ENCODE data around the gene CPN2.

The CPN2 gene

DNA sequence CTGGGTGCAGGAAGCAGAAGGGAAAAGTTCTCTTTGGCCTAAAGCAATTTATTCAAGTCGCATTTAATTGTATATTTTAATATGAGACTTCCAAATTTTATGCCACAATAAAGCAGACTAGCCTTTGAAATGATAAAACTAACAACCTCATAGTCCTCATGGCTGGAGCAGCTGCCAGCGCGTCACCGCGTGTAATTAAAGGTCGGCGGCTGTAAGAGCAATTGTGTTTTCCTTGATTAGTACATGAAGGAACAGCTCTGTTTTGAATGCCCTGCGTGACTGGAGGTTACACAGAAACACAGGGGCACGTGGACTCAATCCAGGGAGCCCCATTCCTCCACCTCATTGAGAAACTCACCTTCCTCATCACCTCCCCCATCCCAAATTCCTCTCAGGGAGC lies 28.5 kb upstream of the CPN2 start:
- no peak for DNase-seq

DNA sequence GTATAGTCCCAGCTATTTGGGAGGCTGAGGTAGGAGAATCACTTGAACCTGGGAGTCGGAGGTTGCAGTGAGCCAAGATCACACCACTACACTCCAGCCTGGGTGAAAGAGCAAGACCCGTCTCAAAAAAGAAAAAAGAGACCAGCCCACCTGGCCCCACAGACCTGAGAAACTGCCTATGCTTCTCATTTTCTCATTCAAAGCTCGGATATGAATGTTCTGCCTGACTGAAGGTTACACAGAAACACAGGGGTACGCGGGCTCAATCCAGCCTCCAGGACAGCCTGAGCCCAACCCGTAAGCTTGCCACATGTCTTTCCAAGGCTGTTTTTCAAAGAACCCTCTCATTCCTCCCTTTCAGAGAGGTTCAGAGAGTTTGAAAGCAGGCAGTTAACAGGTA lies 28.1 kb upstream of the CPN2 start:
- no peak for DNase-seq

DNA sequence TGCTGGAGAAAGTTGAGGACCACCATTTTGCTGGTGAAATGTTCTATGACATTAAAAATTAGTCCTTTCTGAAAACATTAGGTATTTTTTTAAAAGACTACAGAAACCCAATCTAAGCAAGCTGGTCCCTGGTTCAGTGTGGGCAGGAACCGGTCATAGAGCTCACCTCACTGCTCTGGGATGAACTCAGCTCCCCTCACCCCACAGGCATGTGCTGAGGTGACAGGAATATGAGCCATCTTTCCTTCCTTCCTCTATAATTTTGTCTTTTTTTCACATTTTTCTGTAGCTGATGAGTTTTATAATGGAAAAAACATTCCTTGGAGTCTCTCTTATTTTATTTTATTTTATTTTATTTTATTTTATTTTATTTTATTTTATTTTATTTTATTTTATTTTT lies 26.6 kb upstream of the CPN2 start:
- DNase-seq, result no peak

DNA sequence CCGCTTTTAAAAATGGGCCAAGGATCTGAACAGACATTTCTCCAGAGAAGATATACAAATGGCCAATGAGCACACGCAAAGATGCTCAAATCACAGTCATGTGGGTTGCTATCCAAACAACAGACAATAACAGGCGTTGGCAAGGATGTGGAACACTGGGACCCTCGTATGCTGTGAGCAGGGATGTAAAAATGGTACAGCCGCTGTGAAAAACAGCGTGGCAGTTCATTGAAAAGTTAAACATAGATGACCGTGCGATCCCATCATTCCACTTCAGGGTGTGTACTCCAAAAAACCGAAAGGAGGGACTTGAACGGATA lies 25.1 kb upstream of the CPN2 start:
- DNase-seq, result no peak

DNA sequence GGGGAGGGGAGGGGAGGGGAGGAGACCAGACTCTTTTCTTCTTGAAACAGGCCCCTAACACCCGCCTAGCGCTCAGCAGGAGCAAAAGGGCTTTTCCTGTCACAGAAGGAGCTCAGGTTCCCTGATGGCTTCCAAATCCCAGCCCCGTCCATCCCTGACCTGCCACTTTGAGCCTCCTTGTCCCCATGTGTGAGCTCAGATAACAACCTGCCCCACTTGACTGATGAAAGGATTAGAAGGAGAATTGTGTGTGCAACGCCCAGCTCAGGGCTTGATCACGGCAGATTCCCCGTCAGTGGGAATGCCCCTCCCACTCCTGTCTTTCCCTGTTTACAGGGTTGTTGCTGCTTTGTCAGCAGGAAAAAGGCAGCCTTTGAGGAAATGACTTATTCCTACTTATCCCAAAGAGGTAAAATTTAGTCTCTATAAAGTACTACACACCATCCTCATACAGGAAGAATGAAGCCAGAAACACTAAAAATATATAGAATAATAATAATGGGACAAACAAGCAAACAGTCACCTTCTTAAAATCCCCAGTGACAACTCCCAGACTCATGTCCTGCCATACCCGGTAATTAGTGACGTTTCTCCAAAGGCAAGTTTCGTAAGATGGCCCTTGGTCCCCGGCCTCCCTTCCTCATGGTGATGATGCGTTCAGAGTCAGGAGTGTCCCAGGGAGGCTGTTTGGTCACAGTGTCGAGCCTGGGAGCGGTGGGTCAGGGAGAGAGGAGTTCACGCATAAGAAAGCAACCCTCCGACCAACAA lies 24.5 kb upstream of the CPN2 start:
- DNase-seq, result peak; percentile 63

DNA sequence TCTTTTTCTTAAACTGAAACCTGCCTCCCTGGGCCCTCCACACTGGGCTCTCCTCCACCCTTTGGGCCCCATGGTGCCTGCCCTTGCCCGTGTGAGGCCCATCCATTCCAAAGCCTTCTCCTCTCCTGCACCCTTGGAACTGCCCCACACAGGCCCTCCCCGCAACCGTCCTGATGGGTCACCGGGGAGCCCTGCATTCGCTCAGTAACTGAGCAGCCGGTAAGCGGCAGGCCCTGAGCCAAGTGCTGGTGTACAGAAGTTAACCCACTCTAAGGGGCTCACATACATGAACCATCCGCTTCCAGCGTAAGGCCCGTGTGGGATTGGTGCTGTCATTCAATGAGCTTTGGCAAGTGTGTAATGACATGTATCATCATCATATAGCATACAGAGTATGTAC lies 23.8 kb upstream of the CPN2 start:
- no peak for DNase-seq

DNA sequence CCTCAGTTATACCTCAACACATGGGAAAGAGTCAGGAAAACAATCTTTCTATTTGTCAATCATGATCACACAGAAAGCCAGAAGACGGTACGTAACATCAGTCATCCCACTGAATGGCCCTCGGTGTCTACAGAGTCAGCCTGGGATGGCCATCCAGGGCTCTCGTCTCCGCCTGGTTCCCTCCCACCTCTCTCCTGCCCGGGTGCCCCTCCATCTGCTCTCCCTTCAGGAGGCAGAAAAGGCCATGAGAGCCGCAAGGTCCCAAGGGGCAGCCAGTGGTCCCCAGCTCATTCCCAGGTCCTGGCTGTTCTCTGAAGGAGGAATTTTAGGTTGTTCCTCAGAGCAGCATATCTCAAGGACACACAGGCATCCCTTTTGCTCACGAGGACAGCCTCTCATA lies 22.8 kb upstream of the CPN2 start:
- no peak for DNase-seq

DNA sequence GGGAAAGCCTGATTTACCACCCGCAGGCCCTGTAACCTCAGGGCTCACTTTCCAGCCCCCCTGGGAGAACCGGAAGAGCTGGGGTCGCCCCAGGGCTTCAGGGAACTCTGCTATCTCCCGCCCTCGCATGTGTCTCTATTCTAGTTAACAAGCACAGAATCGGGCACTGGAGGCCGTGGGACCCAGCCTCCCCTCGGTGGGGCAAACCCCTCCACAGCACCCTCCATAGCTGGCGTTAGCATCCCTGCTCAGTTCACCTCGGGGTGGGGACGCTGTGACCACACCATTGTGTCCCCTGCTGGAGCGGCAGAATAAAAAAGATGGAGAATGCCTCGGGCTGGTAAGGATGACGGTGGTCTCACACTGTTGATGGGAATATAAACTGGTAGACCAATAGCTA lies 21.9 kb upstream of the CPN2 start:
- DNase-seq, result no peak

DNA sequence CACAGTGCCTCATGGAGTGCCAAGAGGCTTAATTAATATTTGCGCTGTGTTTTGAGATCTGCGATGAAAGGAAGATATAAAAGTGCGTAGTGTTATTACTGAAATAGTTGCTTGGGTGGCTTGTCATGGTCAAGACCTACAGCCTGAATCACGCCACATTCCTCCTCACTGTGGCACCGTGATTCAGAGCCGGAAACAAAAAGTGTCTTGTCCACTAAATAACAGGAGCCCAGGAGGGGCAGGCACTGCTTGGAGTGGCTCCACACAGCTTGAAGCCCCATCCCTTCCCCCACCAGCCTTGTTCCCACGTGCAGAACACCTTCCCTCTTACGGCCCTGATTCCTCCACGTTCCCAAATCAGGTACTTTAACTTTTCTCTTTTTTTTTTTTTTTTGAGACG lies 19.6 kb upstream of the CPN2 start:
- DNase-seq, result no peak

DNA sequence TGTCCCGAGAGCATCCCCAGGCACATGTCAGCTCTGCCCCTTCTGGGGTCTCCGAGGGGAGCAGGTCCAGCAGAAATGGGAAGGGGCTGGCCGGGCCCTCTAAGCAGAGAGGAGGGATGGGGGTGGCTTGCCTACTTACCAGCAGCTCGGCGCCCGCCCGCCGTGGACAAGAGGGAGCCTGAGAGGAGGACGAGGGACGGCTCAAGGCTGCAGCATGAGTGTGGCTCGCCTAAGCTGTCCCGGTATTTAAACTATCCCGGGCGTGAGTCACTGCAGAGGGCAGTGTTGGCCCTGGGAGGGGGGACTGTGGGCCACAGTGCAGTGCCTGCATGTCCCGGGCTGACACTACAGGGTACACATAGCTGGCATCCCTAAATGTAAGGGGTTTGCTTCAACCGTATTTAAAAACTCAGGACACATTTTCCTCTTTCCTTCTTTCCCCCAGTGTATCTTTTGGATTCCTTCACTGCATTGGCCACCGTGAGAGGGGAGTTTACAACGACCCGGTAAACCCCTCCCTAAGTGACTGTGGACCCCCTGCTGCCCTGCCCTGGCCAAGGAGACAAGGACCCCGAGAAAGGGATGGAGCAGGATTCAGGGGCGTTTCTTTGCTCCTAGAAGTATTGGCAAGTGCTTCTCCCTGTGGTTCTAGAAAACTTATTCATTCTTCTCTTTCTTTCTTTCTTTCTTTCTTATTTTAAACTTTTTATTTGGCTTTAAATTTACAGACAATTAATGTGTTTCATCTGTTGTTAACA lies 18.6 kb upstream of the CPN2 start, which contains the start of gene LRRC15:
TSS of gene LRRC15 (minus strand) at position 222 of the 758 bp plus-strand sequence. CDS start 8,700 bp downstream, outside the sequence.
- DNase-seq, result no peak

DNA sequence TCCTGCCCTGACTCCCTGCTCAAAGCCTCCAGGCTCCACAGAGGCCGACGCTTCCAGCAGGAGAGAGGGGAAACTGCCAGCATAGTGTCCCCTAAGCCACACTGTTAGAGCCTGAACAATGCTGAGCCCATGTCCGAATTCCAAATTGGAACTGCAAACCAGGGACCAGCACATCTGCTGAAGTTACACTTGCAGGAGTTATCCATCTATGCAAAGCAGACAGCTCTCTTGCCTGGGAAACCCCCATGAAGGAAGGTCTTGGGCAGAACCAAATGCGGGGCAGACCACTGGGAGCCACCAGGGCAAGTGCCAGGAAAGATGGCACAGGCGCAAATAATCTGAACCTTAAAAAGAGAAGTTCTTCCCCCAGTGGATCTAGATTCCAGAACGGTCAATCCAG lies 17.8 kb upstream of the CPN2 start:
- no peak for DNase-seq

DNA sequence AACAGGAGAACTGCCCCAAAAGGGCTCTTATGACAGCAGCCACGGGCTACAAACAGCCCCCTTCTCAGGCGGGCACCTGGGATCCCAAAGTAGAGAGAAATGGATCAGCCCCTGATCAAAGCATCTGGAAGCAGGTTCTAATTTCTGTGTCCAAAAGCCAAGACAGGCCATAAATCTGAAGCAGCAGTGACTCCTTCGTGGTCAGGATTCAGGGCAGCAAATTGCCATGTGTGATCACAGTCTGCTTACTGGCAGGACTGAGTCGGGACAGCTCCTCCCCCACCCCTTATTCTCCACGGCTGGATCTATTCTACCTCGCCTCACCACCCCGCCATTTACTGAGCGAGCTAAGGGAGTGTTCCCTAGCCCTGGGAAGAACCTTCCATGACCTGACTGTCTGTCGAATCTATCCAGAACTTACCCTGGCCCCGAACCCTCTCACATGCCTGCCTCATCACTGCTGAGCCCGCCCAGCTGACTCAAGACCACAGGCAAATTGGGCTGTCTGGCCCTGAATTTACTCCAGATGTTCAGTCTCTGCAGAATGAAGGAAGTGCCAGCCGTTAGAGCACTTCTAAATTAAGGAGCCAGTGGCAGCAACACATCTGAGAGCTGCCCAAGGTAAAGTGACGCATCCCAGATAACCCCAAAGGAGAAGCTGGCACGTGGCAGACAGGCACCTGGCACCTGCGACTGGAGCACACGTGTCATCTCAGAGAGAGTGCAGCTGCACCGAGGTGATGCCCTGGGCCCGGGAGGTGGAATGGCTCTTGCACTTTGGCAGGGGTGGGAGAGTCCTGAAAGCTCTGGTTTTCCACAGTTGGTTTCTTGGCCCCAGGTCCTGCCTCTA lies 17.1 kb upstream of the CPN2 start:
- DNase-seq, result no peak

DNA sequence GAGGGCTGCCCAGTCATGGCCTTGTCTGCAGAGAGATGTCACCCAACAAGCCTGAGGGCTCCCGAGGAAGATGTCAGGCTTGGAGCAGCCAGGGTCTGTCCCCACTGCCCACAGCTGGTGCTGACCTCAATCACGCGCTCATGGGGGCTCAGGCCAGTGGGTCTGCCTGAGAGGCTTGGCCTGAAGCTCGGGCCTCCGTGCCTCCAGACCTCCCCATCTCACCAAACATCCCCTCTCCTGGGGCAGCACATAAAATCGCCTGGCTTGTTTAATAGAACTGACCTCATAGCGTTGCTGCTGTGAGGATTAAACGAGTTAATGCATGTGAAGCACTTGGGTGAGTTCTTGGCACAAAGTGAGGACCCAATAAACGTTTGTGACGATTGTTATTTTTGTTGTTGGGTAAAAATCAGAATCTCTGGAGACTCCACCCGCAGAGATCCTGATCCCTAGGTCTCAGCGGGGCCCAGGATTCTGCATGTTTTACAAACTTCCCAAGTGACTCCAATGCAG lies 14.9 kb upstream of the CPN2 start:
- DNase-seq, result no peak

DNA sequence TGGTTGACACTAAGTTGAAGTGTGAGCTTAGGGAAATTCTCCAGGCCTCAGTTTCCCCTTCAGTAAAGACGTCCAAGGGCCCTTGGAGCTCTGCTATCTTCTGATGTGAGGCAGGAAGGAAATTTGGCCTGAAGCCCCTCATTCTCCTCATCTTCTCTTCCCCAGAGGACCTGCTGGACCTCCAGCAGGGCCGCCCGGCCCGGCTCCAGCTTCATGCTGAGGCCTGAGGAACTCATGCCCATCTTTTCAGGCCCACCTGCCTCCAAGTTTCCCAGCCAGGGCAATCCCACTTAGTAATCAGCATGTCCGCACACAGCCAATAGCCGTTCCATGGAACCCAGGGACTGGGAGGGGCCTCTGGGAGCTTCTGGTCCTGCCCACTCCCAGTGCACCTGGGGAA lies 14.4 kb upstream of the CPN2 start:
- DNase-seq, result no peak

DNA sequence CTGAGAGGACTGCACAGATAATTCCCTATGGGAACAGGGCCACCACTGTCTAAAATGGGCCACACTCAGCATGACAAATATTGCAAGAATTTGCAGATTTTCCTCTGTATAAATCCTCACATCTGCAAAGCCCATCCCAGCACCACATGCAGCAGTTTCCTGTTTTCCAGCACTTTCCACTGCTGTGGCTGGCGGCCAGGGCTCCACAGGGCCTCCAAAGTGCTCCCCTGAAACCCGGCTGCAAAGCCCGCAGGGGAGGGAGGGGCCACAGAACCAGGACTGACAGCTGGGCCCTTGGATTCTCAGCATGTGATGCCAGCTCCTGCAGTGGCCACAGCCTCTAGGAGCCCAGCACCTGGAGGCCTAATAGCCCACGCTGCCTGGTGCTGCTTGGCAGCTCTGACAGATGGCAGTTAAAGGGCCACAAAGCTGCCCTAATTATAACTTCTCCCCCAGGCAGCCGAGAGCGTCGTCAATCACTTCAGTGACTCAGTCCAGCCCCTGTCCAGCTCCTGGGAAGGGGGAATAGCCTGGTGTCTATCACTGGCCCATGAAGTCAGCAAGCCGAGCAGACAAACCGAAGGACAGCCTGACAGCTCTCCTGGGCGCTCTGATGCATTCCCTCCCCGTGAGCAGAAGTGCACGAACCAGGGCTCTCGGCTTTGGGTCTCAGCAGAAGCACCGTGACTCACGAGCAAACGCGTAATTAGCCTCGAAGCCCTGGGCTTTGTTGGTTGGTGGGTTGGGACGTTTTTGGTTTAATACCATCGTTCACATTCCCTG lies 13.7 kb upstream of the CPN2 start:
- DNase-seq, result no peak

DNA sequence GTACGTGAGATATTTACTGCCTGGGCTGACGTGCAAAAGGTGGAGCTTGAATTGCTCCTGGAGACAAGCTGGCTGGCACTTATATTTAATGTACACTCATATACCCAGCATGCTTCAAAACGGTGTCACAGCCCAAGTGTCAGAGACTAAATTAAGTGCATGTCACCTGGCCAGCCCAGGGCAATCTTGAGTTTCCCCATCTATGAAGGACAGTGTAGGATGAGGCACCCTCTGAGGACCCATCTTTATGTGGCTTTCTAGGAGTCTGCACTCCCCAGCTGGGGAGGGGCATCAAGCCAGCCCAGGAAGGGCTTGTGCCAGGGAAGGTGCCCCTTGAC lies 13.2 kb upstream of the CPN2 start:
- no peak for DNase-seq

DNA sequence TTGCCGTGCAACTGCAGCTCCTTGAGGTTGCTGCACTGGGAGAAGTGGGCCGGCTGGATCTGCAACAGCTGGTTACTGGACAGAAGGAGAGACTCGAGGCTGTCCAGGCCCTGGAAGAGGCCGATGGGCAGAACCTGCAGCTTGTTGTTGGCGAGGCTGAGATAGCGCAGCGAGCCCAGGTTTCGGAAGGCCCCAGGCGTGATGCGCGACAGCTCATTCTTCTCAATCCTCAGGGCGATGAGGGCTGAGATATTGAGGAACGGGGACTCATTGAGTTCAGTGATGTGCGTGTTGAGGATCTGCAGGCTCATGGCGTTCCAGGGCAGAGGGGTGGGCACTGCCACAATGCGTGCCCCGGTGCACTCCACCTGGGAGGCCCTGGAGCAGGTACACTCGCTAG lies 9.4 kb upstream of the CPN2 start:
- DNase-seq, result no peak

DNA sequence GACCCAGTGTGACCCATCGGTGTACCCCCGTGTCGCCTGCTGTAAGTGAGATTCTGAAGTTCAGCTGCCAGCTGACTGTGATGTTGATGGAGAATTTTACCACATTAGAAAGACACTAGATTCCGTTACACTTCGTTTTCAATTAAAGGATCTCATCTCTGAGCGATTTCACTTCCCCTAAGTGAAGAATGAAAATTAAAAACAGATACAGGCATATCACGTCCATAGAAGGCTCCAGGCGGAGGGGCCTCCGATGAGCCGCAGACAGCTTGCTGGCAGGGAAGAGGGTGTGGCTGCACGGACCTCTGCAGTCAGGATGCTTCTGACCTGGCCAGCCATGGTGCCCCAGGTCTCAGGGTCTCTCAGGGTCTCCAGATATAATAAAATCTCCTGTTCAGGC lies 6.6 kb upstream of the CPN2 start:
- no peak for DNase-seq

DNA sequence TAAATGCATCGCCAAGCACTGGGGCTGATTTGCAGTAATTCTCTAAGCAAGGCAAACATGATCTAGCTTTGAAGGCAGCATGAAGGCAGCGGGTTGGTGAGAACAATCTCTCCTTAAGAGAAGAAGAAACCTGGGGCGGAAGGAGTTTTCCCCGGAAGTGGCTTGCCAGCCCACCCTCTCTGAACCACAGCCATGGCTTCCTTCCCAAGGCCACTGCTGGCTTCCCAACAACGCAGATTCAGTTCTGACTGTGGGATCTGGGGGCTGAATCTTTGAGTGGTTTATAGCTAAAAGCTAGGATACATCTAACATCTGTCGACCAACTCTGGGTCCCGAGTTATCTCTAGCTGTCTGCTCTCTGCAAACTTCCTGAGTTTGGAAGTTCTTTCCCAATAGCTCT lies 4.3 kb upstream of the CPN2 start:
- no peak for DNase-seq

DNA sequence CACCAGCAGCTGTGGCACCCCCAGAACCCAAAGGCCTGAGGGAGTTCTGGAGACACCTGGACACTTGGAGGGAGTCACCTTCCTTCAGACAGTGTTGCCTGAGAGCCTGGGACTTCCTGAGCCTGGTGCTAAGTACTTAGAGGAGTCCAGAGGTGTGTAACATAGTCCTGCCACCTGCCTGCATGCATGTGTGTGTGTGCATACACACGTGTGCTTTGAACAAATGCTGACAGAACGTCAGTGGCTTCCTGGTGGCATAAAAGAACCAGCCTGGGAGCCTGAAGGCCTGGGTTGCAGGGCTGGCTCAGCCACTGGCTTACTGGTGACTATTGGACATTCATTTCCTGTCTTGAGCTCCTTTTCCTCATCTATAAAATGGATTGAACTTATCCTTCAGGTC lies 3.2 kb upstream of the CPN2 start:
- DNase-seq, result no peak

DNA sequence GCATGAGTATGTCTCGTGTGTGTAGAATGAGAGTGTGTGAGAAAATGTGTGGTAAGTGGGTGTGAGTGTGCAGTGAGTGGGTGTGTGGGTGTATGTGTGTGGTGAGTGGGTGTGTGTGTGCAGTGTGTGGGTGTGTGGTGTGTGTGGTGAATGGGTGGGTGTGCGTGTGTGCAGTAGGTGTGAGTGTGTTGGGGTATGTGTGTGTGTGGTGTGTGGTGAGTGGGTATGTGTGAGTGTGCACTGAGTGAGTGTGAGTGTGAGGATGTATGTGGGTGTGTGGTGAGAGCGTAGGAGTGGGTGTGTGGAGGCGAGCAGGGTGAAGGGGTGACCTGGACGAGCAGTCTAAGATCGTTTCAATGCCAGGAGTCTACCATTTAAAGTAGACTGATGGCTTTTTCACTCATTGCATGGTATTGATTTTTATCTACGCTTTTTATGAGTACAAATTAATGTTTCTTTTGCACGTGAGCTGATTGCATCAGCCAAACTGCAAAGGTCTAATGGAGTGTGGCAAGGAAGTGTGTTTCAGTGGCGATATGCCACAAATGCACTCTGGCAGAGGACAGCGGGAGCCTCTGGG lies 1.6 kb upstream of the CPN2 start:
- DNase-seq, result no peak

DNA sequence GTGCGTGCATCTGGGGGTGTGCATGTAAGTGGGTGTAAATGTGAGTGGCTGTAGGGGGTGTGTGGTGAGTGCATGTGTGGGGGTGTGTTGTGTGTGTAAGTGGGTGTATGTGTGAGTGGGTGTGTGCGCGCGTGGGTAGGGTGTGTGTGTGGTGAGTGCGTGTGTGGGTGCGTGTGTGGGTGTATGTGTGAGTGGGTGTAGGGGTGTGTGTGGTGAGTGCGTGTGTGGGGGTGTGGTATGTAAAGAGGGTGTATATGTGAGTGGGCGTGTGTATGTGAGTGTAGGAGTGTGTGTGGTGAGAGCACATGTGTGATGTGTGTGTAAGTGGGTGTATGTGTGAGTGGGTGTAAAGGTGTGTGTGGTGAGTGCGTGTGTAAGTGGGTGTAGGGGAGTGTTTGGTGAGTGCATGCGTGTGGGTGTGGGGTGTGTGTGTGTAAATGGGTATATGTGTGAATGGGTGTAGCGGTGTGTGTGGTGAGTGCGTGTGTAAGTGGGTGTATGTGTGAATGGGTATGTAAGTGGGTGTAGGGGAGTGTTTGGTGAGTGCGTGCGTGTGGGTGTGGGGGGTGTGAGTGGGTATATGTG lies 916 bp upstream of the CPN2 start:
- DNase-seq, result no peak
